Fibroblast of the aortic adventitia (primary cell): ENCODE results near the gene SPINT1. TPM values are rescaled to one million over a fixed set of nuclear protein-coding genes. Genes with fewer than 3 reads are reported as not detected.
A peak's percentile ranks its signal among the peaks of the same experiment; 100 is the strongest.

Experiments
- DNase-seq: peaks from one replicate; pipeline ENCODE4 v3.0.0-alpha.2; 2010; ENCODE audit warnings: low read depth
- H3K4me3 ChIP-seq: 2 replicates; pipeline ENCODE4 v1.5.1; 2011; ENCODE audit warnings: low read depth, mild to moderate bottlenecking, control low read depth, low read length, moderate library complexity
- total RNA-seq: library from RNA; depleted of rRNA; stranded (reverse); fragments of >200 nt; gene quantifications from 2 replicates; pipeline ENCODE4 v1.2.3, GENCODE V29; 2012; ENCODE audit warnings: low replicate concordance
- TF ChIP-seq, protein P1 (sequence below): IDR thresholded peaks from 2 replicates; pipeline ENCODE4 v1.5.1; 2011; ENCODE audit warnings: mild to moderate bottlenecking, low read length, control low read depth, inconsistent platforms; ENCODE audit not compliant: insufficient read depth

SPINT1 gene
- total RNA-seq, 1 donor = not detected

DNA sequence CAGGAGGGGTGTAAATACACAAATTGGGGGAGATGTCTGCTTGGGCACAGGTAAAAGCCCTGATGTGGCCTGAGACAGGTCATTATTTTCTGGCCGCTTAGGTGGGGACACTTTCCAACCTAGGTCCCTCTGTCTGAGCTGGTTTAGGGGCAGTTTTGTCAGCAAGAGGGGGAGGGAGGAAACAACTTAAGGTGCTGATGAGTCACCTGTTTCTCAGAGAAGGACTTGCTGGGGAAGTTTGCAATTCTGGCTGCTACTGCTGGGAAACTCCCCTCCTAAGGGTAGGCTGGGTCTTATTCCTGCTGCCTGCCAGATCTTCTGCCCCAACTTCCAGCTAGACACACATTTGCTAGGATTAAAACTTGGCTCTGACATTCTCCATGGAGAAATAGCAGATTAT is 34.9 kb downstream of the SPINT1 start:
- TF ChIP-seq, protein P1, sequence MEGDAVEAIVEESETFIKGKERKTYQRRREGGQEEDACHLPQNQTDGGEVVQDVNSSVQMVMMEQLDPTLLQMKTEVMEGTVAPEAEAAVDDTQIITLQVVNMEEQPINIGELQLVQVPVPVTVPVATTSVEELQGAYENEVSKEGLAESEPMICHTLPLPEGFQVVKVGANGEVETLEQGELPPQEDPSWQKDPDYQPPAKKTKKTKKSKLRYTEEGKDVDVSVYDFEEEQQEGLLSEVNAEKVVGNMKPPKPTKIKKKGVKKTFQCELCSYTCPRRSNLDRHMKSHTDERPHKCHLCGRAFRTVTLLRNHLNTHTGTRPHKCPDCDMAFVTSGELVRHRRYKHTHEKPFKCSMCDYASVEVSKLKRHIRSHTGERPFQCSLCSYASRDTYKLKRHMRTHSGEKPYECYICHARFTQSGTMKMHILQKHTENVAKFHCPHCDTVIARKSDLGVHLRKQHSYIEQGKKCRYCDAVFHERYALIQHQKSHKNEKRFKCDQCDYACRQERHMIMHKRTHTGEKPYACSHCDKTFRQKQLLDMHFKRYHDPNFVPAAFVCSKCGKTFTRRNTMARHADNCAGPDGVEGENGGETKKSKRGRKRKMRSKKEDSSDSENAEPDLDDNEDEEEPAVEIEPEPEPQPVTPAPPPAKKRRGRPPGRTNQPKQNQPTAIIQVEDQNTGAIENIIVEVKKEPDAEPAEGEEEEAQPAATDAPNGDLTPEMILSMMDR = no peak
- DNase-seq = peak; percentile 31
- no peak overlapping the region for H3K4me3 ChIP-seq

DNA sequence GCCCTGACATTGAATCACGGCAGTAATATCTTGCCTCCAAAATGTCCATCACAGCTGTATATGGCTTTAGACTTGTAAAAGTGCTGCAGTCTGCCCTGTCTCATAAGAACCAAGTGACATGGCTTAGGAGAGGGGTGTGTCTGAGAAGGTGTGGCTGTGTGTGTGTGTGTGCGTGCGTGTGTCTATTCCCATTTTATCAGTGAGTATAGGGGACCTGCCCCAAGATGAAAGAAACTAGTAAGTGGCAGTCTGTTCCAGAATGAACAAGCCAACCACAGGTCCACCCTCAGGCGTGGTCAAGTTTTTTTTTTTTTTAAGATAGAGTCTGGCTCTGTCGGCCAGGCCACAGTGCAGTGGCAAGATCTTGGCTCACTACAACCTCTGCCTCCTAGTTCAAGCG is 35.8 kb downstream of the SPINT1 start:
- DNase-seq = no peak
- H3K4me3 ChIP-seq = no peak overlapping the region
- TF ChIP-seq, protein P1 = no peak

DNA sequence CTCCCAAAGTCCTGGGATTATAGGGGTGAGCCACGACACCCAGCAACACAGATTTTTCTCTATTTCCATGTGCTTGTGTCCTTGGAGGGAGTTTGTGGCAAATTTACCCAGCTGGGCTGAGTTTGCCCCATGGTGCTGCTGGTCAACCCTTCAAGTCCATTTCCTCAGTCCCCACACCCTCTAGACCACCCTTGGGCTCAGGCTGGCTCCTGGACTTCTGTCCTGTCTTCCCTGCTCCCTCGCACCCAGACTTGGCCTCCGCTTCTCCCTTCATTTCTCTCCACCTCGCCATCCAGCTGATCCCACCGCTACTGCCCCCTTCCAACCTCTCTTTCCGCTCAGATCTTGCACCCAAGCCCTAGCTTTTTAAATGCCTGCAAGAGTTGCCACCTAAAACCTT is 37.5 kb downstream of the SPINT1 start:
- no peak overlapping the region for H3K4me3 ChIP-seq
- DNase-seq = no peak
- TF ChIP-seq, protein P1 = no peak

DNA sequence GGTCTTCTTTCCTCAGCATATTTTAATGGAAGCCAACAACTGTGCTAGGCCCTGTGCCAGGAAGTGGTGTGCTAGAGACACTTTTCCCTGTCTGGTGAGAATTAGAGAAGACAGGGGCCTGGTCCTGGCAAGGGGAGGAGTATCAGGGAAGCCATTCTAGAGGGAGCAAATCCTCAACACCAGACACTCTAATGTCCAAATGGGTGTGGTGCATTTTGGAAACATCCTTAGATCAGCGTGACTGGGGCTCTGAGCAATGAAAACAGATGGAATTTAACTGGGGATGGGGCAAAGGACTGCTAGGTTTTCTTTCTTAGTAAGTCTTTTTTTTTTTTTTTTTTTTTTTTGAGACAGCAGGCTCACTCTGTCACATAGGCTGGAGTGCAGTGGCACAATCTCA is 42.7 kb downstream of the SPINT1 start:
- no peak for DNase-seq
- no peak overlapping the region for H3K4me3 ChIP-seq
- TF ChIP-seq, protein P1 = no peak

DNA sequence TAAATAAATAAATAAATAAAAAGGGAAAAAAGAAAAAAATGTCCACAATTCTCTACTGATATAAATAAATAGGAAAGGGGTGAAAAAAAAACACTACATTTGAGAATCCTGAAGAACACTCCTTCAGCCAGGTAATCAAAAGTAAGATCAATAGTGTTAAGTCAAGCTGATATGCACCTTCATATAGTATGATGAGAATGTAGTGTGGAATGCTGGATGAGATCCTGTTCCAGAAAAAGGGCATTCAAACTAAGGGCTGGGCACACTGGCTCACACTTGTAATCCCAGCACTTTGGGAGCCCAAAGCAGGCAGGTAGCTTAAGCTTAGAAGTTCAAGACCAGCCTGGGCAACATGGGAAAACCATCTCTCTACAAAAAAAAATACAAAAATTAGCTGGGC is 45.3 kb downstream of the SPINT1 start:
- H3K4me3 ChIP-seq = no peak overlapping the region
- DNase-seq = no peak
- TF ChIP-seq, protein P1 = no peak

DNA sequence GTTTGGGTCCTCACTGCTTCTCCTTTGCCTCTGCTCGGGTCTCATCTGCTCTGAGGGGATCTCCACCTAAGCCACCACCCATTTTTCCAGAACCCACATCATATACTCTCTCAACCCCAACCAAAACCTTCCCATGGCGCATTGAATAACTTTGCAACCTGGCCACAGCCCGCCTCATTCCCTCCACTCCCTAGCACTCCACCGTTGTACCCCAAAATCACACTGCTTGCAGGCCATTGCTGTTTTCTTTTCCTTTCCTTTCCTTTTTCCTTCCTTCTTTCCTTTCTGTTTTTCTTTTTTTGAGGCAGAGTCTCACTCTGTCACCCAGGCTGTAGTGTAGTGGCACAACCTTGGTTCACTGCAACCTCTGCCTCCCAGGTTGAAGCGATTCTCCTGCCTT is 47.3 kb downstream of the SPINT1 start:
- no peak for DNase-seq
- no peak overlapping the region for H3K4me3 ChIP-seq
- TF ChIP-seq, protein P1 = no peak

DNA sequence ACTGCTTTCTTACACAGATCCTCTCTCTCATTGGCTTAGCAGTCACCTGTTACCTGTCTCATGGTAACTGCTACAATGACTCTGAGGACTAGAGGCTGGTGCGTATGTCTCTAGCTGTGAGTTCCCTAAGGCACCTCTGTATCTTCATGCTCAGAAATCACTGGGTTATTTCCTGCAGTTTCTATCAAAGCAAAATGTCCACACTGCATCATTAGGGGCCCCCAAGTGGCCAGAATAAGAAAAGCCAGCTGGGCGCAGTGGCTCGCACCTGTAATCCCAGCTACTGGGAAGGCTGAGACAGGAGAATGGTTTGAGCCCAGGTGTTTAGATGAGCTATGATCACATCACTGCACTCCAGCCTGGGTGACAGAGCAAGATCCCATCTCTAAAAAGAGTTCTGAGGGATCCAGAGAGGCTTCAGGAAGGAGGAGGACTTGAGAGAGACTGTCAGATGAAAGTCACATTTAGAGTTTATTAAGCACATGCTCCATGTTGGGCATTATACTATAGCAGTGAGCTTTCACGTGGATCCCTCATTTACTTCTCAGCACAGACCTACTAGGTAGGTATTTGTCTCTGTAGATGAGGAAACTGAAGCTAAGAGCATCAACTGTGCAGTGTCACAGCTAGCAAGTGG is 48.1 kb downstream of the SPINT1 start:
- no peak overlapping the region for H3K4me3 ChIP-seq
- TF ChIP-seq, protein P1 = peak; percentile 82
- peak; percentile 59 for DNase-seq
